HG02943 (cell line): ENCODE data around the gene BRSK2.

Source experiments
- ATAC-seq: cut with Tn5 transposase; IDR thresholded peaks from one replicate; pipeline ENCODE4 v1.9.1; 2021; ENCODE audit warnings: mild to moderate bottlenecking, low read depth, moderate library complexity; ENCODE audit not compliant: unreplicated experiment

Gene BRSK2

GRCh38 chr11:1460396-1460985 is 70.8 kb downstream of the BRSK2 start:
- ATAC-seq, result no peak

GRCh38 chr11:1460986-1461825 is 71.5 kb downstream of the BRSK2 start:
- no peak for ATAC-seq

GRCh38 chr11:1461826-1462697 is 72.3 kb downstream of the BRSK2 start:
- ATAC-seq, result no peak

- ATAC-seq, result no peak
Measured at GRCh38 chr11:1462698-1462975, 72.9 kb downstream of the BRSK2 start.

- no peak for ATAC-seq
Measured at GRCh38 chr11:1463056-1463455, 73.3 kb downstream of the BRSK2 start.

- ATAC-seq, result no peak
Measured at GRCh38 chr11:1466784-1467183, 77.0 kb downstream of the BRSK2 start.

GRCh38 chr11:1467270-1467669 is 77.5 kb downstream of the BRSK2 start:
- no peak for ATAC-seq

- no peak for ATAC-seq
Measured at GRCh38 chr11:1468002-1468401, 78.3 kb downstream of the BRSK2 start.

- no peak for ATAC-seq
Measured at GRCh38 chr11:1468473-1469066, 78.8 kb downstream of the BRSK2 start.

- ATAC-seq, result no peak
Measured at GRCh38 chr11:1469287-1469910, 79.7 kb downstream of the BRSK2 start.

GRCh38 chr11:1469911-1470680 is 80.4 kb downstream of the BRSK2 start:
- no peak for ATAC-seq

- ATAC-seq, result no peak
Measured at GRCh38 chr11:1470681-1471611, 81.2 kb downstream of the BRSK2 start.

GRCh38 chr11:1471736-1472135 is 82.0 kb downstream of the BRSK2 start:
- no peak for ATAC-seq

- ATAC-seq, result no peak
Measured at GRCh38 chr11:1472180-1473005, 82.7 kb downstream of the BRSK2 start.

- ATAC-seq, result no peak
Measured at GRCh38 chr11:1473011-1473628, 83.4 kb downstream of the BRSK2 start.

GRCh38 chr11:1473786-1474185 is 84.1 kb downstream of the BRSK2 start:
- ATAC-seq, result no peak

- ATAC-seq, result no peak
Measured at GRCh38 chr11:1475841-1476240, 86.1 kb downstream of the BRSK2 start.
